Naive thymus-derived CD8-positive, alpha-beta T cell (primary cell): ENCODE data around the gene PGS1. TPM values are rescaled to one million over a fixed set of nuclear protein-coding genes. Genes with fewer than 3 reads are reported as not detected.

ENCODE experiments used
- ATAC-seq, 2 donors: fragments of 150-1000 bp; cut with Tn5 transposase in 1 of 2; sonication (Bioruptor Pico), chemical (Tn5 transposase) in 1 of 2; 1 replicate in 1 of 2; 2 replicates in 1 of 2; pipeline ENCODE4 v1.10.0; 2021; ENCODE audit warnings: mild to moderate bottlenecking in 2 of 2, moderate library complexity in 2 of 2
- POLR2A ChIA-PET: fragments of 350-600 bp; sonication (Branson Sonifier 250); formaldehyde crosslinking; loops from one replicate; lab custom pipeline; 2021; ENCODE audit warnings: antibody characterized with exemption; lab: Charles Lee
- DNase-seq, 10 donors: peaks; one replicate each; pipeline versions ENCODE4 v3.0.0 to v3.0.0-alpha.2; 2020 to 2022
- H3K27ac Mint-ChIP-seq, 10 donors: one replicate each; pipeline ENCODE4 v1.8.0; 2020 to 2022; ENCODE audit warnings: mild to moderate bottlenecking in 10 of 10, mixed read lengths in 10 of 10, moderate library complexity in 4 of 10, inconsistent platforms in 1 of 10
- H3K27me3 Mint-ChIP-seq, 5 donors: one replicate each; pipeline ENCODE4 v1.8.0; 2021 to 2022; ENCODE audit warnings: mixed read lengths in 5 of 5
- H3K36me3 Mint-ChIP-seq, 3 donors: one replicate each; pipeline ENCODE4 v1.8.0; 2020 to 2022; ENCODE audit warnings: mixed read lengths in 3 of 3, mild to moderate bottlenecking in 2 of 3, inconsistent platforms in 1 of 3
- H3K4me1 Mint-ChIP-seq, 4 donors: one replicate each; pipeline ENCODE4 v1.8.0; 2021 to 2022; ENCODE audit warnings: mixed read lengths in 4 of 4
- H3K4me3 Mint-ChIP-seq, 10 donors: one replicate each; pipeline ENCODE4 v1.8.0; 2020 to 2022; ENCODE audit warnings: mild to moderate bottlenecking in 10 of 10, mixed read lengths in 10 of 10, moderate library complexity in 6 of 10, inconsistent platforms in 1 of 10
- H3K9me3 Mint-ChIP-seq, 9 donors: one replicate each; pipeline ENCODE4 v1.8.0; 2020 to 2022; ENCODE audit warnings: mixed read lengths in 9 of 9, mild to moderate bottlenecking in 3 of 9, inconsistent platforms in 1 of 9, moderate library complexity in 1 of 9
- polyA plus RNA-seq, 3 donors: library from polyadenylated mRNA; unstranded; fragments of 300-500 nt; fragmentation: Illumina TruSeq; gene quantifications; one replicate each; pipeline ENCODE4 v1.2.3, GENCODE V29; 2021
- total RNA-seq, 8 experiments: library from RNA in 2 of 8; stranded (reverse) in 2 of 8; gene quantifications; one replicate each; pipeline ENCODE4 v1.2.3 and lab custom pipeline; 2021 to 2026

Gene PGS1
- total and polyA plus RNA-seq, 5 experiments from 2014 or later, result 24.3 to 73.4 (median 46.6) TPM

GRCh38 chr17:78381601-78382232 lies 3.3 kb downstream of the PGS1 start:
- peak; percentile 7 to 34 for ATAC-seq
- no peaks in the 10 kb centered on the region for H3K27me3 Mint-ChIP-seq
- no peaks in the 10 kb centered on the region for H3K9me3 Mint-ChIP-seq
- peak overlapping the region; percentile 35 to 91 (median 77) for H3K27ac Mint-ChIP-seq
- peak in 1 of 10 donors; percentile 29 for DNase-seq
- POLR2A ChIA-PET, result no interaction called here
- peaks cover 39 to 78% (median 76%) of the 10 kb centered on the region in 4 donors for H3K4me1 Mint-ChIP-seq
- peak overlapping the region; percentile 32 to 95 (median 72) for H3K4me3 Mint-ChIP-seq
- H3K36me3 Mint-ChIP-seq, result peaks cover 0 to 33% (median 0%) of the 10 kb centered on the region in 3 donors

GRCh38 chr17:78383725-78384471 lies 5.4 kb downstream of the PGS1 start:
- no peaks in the 10 kb centered on the region for H3K27me3 Mint-ChIP-seq
- peak overlapping the region; percentile 4 to 83 (median 68) for H3K4me3 Mint-ChIP-seq
- peaks cover 0 to 40% (median 0%) of the 10 kb centered on the region in 3 donors for H3K36me3 Mint-ChIP-seq
- ATAC-seq (peak in 1 of 2 donors; percentile 41), DNase-seq (no peak)
- POLR2A ChIA-PET, result interaction anchor here (0.7 to 1.0 kb wide), 3 partner anchors 19 to 28 kb away, joined by 3 to 4 read pairs (median 3); no protein-coding TSS in a partner anchor
- H3K9me3 Mint-ChIP-seq, result no peaks in the 10 kb centered on the region
- peak overlapping the region; percentile 88 to 96 (median 92) for H3K27ac Mint-ChIP-seq
- H3K4me1 Mint-ChIP-seq, result peaks cover 50 to 94% (median 91%) of the 10 kb centered on the region in 4 donors

- Mint-ChIP-seq H3K9me3 (no peaks in the 10 kb centered on the region), H3K27ac (peak overlapping the region; percentile 88 to 96 (median 92)), H3K27me3 (no peaks in the 10 kb centered on the region), H3K4me1 (peaks cover 46 to 94% (median 88%) of the 10 kb centered on the region in 4 donors), H3K36me3 (peaks cover 0 to 40% (median 0%) of the 10 kb centered on the region in 3 donors), H3K4me3 (peak overlapping the region; percentile 4 to 85 (median 70))
- ATAC-seq (peak; percentile 31 to 34), DNase-seq (no peak)
- POLR2A ChIA-PET, result interaction anchor here (0.9 to 1.0 kb wide), 2 partner anchors 18 to 20 kb away, joined by 3 to 4 read pairs; no protein-coding TSS in a partner anchor
Observed at GRCh38 chr17:78384479-78385175, 6.2 kb downstream of the PGS1 start.

- Mint-ChIP-seq H3K4me3 (peak overlapping the region in 9 of 10 donors; percentile 33 to 79 (median 52)), H3K27me3 (no peaks in the 10 kb centered on the region), H3K4me1 (peaks cover 35 to 87% (median 67%) of the 10 kb centered on the region in 4 donors), H3K27ac (peak overlapping the region in 9 of 10 donors; percentile 42 to 93 (median 84)), H3K9me3 (no peaks in the 10 kb centered on the region), H3K36me3 (peaks cover 0 to 33% (median 2%) of the 10 kb centered on the region in 3 donors)
- ATAC-seq (no peak), DNase-seq (no peak)
- POLR2A ChIA-PET, result interaction anchor here (0.7 to 1.3 kb wide), 2 partner anchors 13 to 102 kb away, joined by 3 read pairs; no protein-coding TSS in a partner anchor
Observed at GRCh38 chr17:78387977-78388941, 9.8 kb downstream of the PGS1 start.

GRCh38 chr17:78390241-78391050 lies 12.0 kb downstream of the PGS1 start:
- H3K36me3 Mint-ChIP-seq, result peaks cover 0 to 50% (median 8%) of the 10 kb centered on the region in 3 donors
- H3K9me3 Mint-ChIP-seq, result no peaks in the 10 kb centered on the region
- POLR2A ChIA-PET, result interaction anchor here (3.3 kb wide), 1 partner anchor 12 kb away, joined by 9 read pairs; the partner anchor contains the start of gene PGS1
- ATAC-seq (no peak), DNase-seq (no peak)
- peaks cover 31 to 78% (median 48%) of the 10 kb centered on the region in 4 donors for H3K4me1 Mint-ChIP-seq
- no peaks in the 10 kb centered on the region for H3K27me3 Mint-ChIP-seq
- peak overlapping the region in 3 of 10 donors; percentile 25 to 45 (median 33) for H3K27ac Mint-ChIP-seq
- H3K4me3 Mint-ChIP-seq, result peak overlapping the region in 3 of 10 donors; percentile 13 to 56 (median 40)

GRCh38 chr17:78391051-78391431 lies 12.6 kb downstream of the PGS1 start:
- Mint-ChIP-seq H3K9me3 (no peaks in the 10 kb centered on the region), H3K27ac (peak overlapping the region in 1 of 10 donors; percentile 34), H3K27me3 (no peaks in the 10 kb centered on the region), H3K4me3 (no peak overlapping the region), H3K4me1 (peaks cover 25 to 73% (median 45%) of the 10 kb centered on the region in 4 donors), H3K36me3 (peaks cover 0 to 53% (median 13%) of the 10 kb centered on the region in 3 donors)
- no peak for ATAC-seq
- POLR2A ChIA-PET, result interaction anchor here (3.3 kb wide), 1 partner anchor 13 kb away, joined by 9 read pairs; the partner anchor contains the start of gene PGS1
- DNase-seq, result no peak

GRCh38 chr17:78391843-78392242 lies 13.4 kb downstream of the PGS1 start:
- peaks cover 0 to 59% (median 14%) of the 10 kb centered on the region in 3 donors for H3K36me3 Mint-ChIP-seq
- no peaks in the 10 kb centered on the region for H3K9me3 Mint-ChIP-seq
- DNase-seq, result no peak
- no peak overlapping the region for H3K27ac Mint-ChIP-seq
- no peak overlapping the region for H3K4me3 Mint-ChIP-seq
- peaks cover 17 to 65% (median 37%) of the 10 kb centered on the region in 4 donors for H3K4me1 Mint-ChIP-seq
- POLR2A ChIA-PET, result interaction anchor here (3.3 kb wide), 1 partner anchor 13 kb away, joined by 9 read pairs; the partner anchor contains the start of gene PGS1
- ATAC-seq, result no peak
- no peaks in the 10 kb centered on the region for H3K27me3 Mint-ChIP-seq

GRCh38 chr17:78392295-78392694 lies 13.8 kb downstream of the PGS1 start:
- H3K27me3 Mint-ChIP-seq, result no peaks in the 10 kb centered on the region
- peaks cover 14 to 61% (median 34%) of the 10 kb centered on the region in 4 donors for H3K4me1 Mint-ChIP-seq
- POLR2A ChIA-PET, result interaction anchor here (0.5 to 3.3 kb wide), 2 partner anchors 12 to 14 kb away, joined by 4 to 9 read pairs; partner anchors contain the start of gene PGS1
- H3K4me3 Mint-ChIP-seq, result no peak overlapping the region
- H3K27ac Mint-ChIP-seq, result no peak overlapping the region
- H3K9me3 Mint-ChIP-seq, result no peaks in the 10 kb centered on the region
- peaks cover 0 to 62% (median 14%) of the 10 kb centered on the region in 3 donors for H3K36me3 Mint-ChIP-seq
- DNase-seq (no peak), ATAC-seq (no peak)

- no peaks in the 10 kb centered on the region for H3K27me3 Mint-ChIP-seq
- POLR2A ChIA-PET, result no interaction called here
- ATAC-seq, result no peak
- H3K27ac Mint-ChIP-seq, result peak overlapping the region in 1 of 10 donors; percentile 21
- no peak overlapping the region for H3K4me3 Mint-ChIP-seq
- H3K4me1 Mint-ChIP-seq, result peaks cover 4 to 51% (median 27%) of the 10 kb centered on the region in 4 donors
- no peak for DNase-seq
- H3K36me3 Mint-ChIP-seq, result peaks cover 0 to 72% (median 20%) of the 10 kb centered on the region in 3 donors
- H3K9me3 Mint-ChIP-seq, result no peaks in the 10 kb centered on the region
Observed at GRCh38 chr17:78393575-78393974, 15.1 kb downstream of the PGS1 start.

GRCh38 chr17:78394209-78394608 lies 15.8 kb downstream of the PGS1 start:
- peaks cover 0 to 77% (median 20%) of the 10 kb centered on the region in 3 donors for H3K36me3 Mint-ChIP-seq
- peaks cover 0 to 44% (median 23%) of the 10 kb centered on the region in 4 donors for H3K4me1 Mint-ChIP-seq
- no peak overlapping the region for H3K4me3 Mint-ChIP-seq
- DNase-seq, result no peak
- POLR2A ChIA-PET, result interaction anchor here (0.7 kb wide), 1 partner anchor 69 kb away, joined by 3 read pairs; no protein-coding TSS in a partner anchor
- ATAC-seq, result no peak
- H3K27ac Mint-ChIP-seq, result no peak overlapping the region
- H3K9me3 Mint-ChIP-seq, result no peaks in the 10 kb centered on the region
- H3K27me3 Mint-ChIP-seq, result no peaks in the 10 kb centered on the region
